Esophagus muscularis mucosa (tissue), 4 donors: ENCODE results near the gene TP63. TPM values are rescaled to one million over a fixed set of nuclear protein-coding genes. Genes with fewer than 3 reads are reported as not detected.

Experiments used
- DNase-seq: peaks from one replicate; pipeline ENCODE4 v3.0.0-alpha.2; 2017; ENCODE audit errors: extremely low spot score
- H3K27ac ChIP-seq, 4 donors: fragments of 200-600 bp; sonication (generic); replicated peaks in 1 of 4; 1 replicate in 3 of 4; 2 replicates in 1 of 4; pipeline ENCODE4 v1.5.1; 2016 to 2019; ENCODE audit warnings: mild to moderate bottlenecking in 1 of 4
- H3K27me3 ChIP-seq, 4 donors: fragments of 200-600 bp; sonication (generic); one replicate each; pipeline versions ENCODE4 v1.5.1 to v1.6.0; 2016 to 2019
- H3K36me3 ChIP-seq, 4 donors: fragments of 200-600 bp; sonication (generic); one replicate each; pipeline ENCODE4 v1.5.1; 2016 to 2019
- H3K4me1 ChIP-seq, 4 donors: fragments of 200-600 bp; sonication (generic); one replicate each; pipeline ENCODE4 v1.5.1; 2016 to 2019
- H3K4me3 ChIP-seq, 4 donors: fragments of 200-600 bp; sonication (generic); 1 replicate in 2 of 4; 2 replicates in 2 of 4; pipeline ENCODE4 v1.5.1; 2016 to 2019; ENCODE audit warnings: mild to moderate bottlenecking in 4 of 4, moderate library complexity in 1 of 4
- H3K9me3 ChIP-seq, 4 donors: fragments of 200-600 bp; sonication (generic); 1 replicate in 3 of 4; 2 replicates in 1 of 4; pipeline ENCODE4 v1.5.1; 2016 to 2019
- EP300 ChIP-seq: sonication (generic); formaldehyde crosslinking; IDR thresholded peaks from one replicate; pipeline ENCODE4 v1.6.1; 2017; ENCODE audit warnings: antibody characterized with exemption
- POLR2A ChIP-seq: fragments of 450-650 bp; IDR thresholded peaks from one replicate; pipeline ENCODE4 v1.6.1; 2017; ENCODE audit warnings: antibody characterized with exemption, moderate library complexity, mild to moderate bottlenecking, low read depth
- POLR2AphosphoS5 ChIP-seq, 2 donors: sonication (generic); formaldehyde crosslinking; IDR thresholded peaks; one replicate each; pipeline ENCODE4 v1.6.1; 2017; ENCODE audit warnings: antibody characterized with exemption in 2 of 2
- WGBS: methylation state at CpG from one replicate; pipeline ENCODE4 v1.1.5; 2018; 5-methylcytosine and 5-hydroxymethylcytosine counted together
- intact Hi-C: fragments of 100-400 bp; cut with DNase I; formaldehyde crosslinking; loops from one replicate; pipeline ENCODE4 v1.15.1; 2023
- total RNA-seq, 4 donors: library from RNA; depleted of rRNA; stranded (reverse); fragments of >200 nt; gene quantifications; one replicate each; pipeline versions ENCODE4 v1.1.0 to v1.2.1, GENCODE V29; 2016
- TF ChIP-seq, protein P1 (sequence below), 3 experiments: fragments of 200-600 bp in 2 of 3; fragments of 450-650 bp in 1 of 3; sonication (generic) in 2 of 3; IDR thresholded peaks; one replicate each; pipeline ENCODE4 v1.5.1; 2017 to 2019; ENCODE audit warnings: antibody characterized with exemption in 3 of 3, mild to moderate bottlenecking in 2 of 3, moderate library complexity in 1 of 3

TP63 gene
- total RNA-seq, 4 donors from 2014 or later = under 0.01 to 0.34 (median 0.21) TPM

DNA sequence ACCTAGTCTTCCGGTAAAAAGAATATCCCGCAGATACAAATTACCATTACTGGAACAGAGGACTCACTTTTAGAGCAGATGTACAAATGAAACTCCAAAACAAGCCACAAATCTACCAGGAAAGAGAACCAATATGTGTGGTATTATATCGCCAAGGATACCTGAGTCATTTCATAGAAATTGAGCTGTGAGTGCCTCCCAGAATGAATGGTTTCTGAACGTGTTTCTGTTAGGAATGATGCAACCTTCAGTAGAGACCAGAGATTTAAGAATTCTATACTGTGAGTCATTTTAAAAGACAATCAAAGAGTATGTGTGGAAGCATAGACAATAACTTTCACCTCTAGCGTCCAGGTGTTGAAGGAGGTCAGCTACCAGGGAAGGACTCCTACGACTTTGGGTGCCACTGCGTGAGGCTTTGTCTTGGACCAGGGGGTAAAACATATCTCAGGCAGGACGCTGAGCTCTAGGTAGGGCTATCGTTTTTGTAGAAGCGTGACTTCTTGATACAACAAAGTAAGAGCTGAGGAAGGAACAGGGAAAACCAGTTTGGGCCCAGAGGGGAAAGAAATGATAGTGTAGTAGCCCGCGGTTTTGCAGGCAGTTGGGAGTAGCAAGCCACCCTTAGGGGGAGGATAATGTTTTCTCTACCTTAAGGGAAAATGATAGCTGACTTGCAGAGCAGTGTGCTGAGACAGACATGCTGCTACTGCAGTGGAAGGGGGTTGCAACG is 210.4 kb downstream of the TP63 start:
- 84% methylated on average over 13 of the region's 13 CpGs for WGBS

DNA sequence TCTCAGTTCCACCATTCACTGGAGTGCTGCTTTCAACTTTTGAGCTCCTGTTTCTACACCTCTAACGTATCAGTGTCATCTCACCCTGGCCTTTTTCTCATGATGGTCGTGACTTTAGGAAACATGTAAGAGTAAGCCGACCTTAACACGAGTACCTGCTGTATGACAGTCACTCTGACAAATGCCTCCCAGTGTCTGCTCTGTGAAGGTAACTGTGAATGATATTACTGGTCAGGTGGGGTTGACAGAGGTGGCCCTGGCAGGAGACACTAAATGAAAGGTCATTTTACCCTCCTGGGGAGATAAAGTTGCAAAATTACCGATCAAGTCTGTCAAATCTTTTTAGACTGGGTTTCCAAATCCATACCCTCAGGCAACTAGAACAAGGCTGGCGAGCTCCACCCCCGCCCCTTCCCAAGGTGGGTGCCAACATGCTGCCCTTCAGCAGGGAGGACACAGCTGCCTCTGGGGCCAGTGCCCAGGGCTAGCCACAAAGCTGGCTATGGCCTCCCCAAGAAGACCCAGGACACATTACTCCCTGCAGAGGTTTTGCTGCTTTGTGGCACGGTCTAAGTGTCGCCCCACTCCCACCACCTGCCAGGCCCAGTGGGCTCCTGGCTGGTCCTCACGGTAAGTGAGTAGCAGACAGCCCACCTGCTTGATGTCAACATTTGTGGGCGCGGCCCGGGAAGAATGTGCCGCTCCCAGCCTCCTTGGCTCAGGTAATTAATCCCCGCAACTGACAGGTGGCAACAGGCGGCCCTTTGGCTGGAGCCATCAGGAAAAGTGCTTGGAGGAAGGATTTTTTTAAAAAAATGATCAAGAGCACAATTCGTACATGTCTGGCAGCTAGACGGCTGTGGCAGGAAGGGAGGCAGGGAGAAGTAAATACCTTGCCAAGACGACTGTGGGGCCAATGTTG is 211.8 kb downstream of the TP63 start:
- WGBS = 86% methylated on average over 16 of the region's 19 CpGs
- H3K4me3 ChIP-seq = no peak overlapping the region
- H3K4me1 ChIP-seq = no peaks in the 10 kb centered on the region
- H3K9me3 ChIP-seq = no peaks in the 10 kb centered on the region
- no peak for DNase-seq
- no peaks in the 10 kb centered on the region for H3K27me3 ChIP-seq
- no peaks in the 10 kb centered on the region for H3K36me3 ChIP-seq
- TF ChIP-seq, protein P1, sequence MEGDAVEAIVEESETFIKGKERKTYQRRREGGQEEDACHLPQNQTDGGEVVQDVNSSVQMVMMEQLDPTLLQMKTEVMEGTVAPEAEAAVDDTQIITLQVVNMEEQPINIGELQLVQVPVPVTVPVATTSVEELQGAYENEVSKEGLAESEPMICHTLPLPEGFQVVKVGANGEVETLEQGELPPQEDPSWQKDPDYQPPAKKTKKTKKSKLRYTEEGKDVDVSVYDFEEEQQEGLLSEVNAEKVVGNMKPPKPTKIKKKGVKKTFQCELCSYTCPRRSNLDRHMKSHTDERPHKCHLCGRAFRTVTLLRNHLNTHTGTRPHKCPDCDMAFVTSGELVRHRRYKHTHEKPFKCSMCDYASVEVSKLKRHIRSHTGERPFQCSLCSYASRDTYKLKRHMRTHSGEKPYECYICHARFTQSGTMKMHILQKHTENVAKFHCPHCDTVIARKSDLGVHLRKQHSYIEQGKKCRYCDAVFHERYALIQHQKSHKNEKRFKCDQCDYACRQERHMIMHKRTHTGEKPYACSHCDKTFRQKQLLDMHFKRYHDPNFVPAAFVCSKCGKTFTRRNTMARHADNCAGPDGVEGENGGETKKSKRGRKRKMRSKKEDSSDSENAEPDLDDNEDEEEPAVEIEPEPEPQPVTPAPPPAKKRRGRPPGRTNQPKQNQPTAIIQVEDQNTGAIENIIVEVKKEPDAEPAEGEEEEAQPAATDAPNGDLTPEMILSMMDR (IDR thresholded peaks at IDR 0.05) = no peak
- no peak for TF ChIP-seq EP300
- TF ChIP-seq POLR2AphosphoS5 (IDR thresholded peaks at IDR 0.05) = no peak
- no peak for TF ChIP-seq POLR2A
- intact Hi-C loops = no loop called here
- H3K27ac ChIP-seq = no peak overlapping the region

More for the DNA sequence above, 210.4 kb downstream of the TP63 start:
- DNase-seq = no peak
- TF ChIP-seq POLR2A (no peak), EP300 (no peak), POLR2AphosphoS5 (IDR thresholded peaks at IDR 0.05) (no peak)
- TF ChIP-seq, protein P1 (IDR thresholded peaks at IDR 0.05) = no peak
- H3K4me1 ChIP-seq = no peaks in the 10 kb centered on the region
- no peaks in the 10 kb centered on the region for H3K27me3 ChIP-seq
- no peak overlapping the region for H3K4me3 ChIP-seq
- H3K9me3 ChIP-seq = no peaks in the 10 kb centered on the region
- H3K36me3 ChIP-seq = no peaks in the 10 kb centered on the region
- intact Hi-C loops = no loop called here
- no peak overlapping the region for H3K27ac ChIP-seq

DNA sequence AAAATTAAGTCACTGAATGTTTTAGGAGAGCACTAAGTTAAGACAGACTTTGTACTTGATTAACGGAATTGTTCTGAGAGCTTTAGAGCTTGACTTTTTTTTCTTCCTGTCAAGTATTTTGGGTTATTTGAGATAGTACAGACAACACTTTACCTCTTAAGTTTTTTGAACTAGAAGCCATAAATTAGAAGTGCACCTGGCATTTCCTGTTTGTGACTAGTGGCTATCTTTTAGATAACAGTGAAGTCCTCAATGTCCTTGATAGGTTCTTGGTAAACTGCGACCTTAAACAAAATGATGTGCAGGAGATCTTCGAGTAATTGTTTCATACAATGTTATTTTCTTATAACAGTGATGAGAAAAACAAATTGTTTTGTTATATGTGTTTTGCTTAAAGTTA is 213.9 kb downstream of the TP63 start:
- TF ChIP-seq POLR2A = no peak
- no peak for TF ChIP-seq POLR2AphosphoS5 (IDR thresholded peaks at IDR 0.05)
- TF ChIP-seq, protein P1 (IDR thresholded peaks at IDR 0.05) = no peak
- TF ChIP-seq EP300 = no peak
- H3K4me1 ChIP-seq = no peaks in the 10 kb centered on the region
- no peak overlapping the region for H3K27ac ChIP-seq
- H3K4me3 ChIP-seq = no peak overlapping the region
- intact Hi-C loops = no loop called here
- no peaks in the 10 kb centered on the region for H3K27me3 ChIP-seq
- DNase-seq = no peak
- 85% methylated on average over 3 of the region's 3 CpGs for WGBS
- H3K9me3 ChIP-seq = no peaks in the 10 kb centered on the region
- H3K36me3 ChIP-seq = no peaks in the 10 kb centered on the region

DNA sequence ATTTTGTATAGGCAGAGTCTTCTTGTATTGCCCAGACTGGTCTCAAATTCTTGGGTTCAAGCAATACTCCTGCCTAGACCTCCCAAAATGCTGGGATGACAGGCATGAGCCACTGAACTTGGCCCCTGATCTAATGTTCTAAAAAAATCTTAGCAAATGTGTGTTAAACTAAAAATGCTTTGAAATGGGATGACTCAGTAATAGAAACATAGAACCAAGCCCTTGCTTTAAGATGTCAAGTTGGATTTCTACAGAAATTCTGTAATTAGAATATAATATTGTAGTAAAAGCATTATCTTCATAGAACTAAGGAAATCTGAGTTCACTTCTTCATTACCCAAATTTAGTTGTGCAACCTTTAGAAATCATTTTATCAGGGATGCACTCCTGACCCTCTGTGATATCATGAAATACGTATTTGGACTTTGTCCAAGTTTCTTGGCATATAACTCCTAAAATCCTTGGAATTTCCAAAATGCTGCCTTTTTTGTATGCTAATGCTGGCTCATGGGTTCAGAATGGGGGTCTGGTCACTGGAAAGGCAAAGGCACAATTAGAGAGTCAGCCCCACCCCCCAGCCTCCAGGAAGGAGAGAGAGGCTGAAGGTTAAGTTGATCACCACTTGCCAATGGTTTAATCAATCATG is 217.3 kb downstream of the TP63 start:
- no peaks in the 10 kb centered on the region for H3K27me3 ChIP-seq
- H3K9me3 ChIP-seq = no peaks in the 10 kb centered on the region
- no peaks in the 10 kb centered on the region for H3K4me1 ChIP-seq
- WGBS = 65% methylated on average over 1 of the region's 1 CpG
- intact Hi-C loops = no loop called here
- no peak overlapping the region for H3K27ac ChIP-seq
- TF ChIP-seq, protein P1 (IDR thresholded peaks at IDR 0.05) = no peak
- TF ChIP-seq EP300 (no peak), POLR2A (no peak), POLR2AphosphoS5 (IDR thresholded peaks at IDR 0.05) (no peak)
- no peaks in the 10 kb centered on the region for H3K36me3 ChIP-seq
- no peak for DNase-seq
- H3K4me3 ChIP-seq = no peak overlapping the region
